Measurements from ENCODE around the gene MIXL1.

The MIXL1 gene

GRCh38 chr1:226209307-226210059 lies 14.0 kb upstream of the MIXL1 start:
- Histone ChIP-seq H3K14ac (ENCODE audit: low read length) (no peak overlapping the region), H3K4me2 (ENCODE audit: low read length) (no peak overlapping the region), H3K27ac (ENCODE audit: low read depth, low read length) (no peak overlapping the region), H3K9me3 (ENCODE audit: insufficient read depth, low read depth, low read length) (no peaks in the 10 kb centered on the region), H2BK120ac (ENCODE audit: insufficient read depth, low read length, poor library complexity) (no peak overlapping the region), H3K9ac (ENCODE audit: low read length) (no peak overlapping the region), H3K4ac (ENCODE audit: low read depth, low read length) (no peak overlapping the region), H3K23ac (ENCODE audit: low read length) (no peak overlapping the region), H3K4me3 (ENCODE audit: low read depth, low read length) (no peak overlapping the region), H3K4me1 (ENCODE audit: control insufficient read depth in 1 of 2, insufficient read depth in 2 of 2, low read length in 2 of 2) (peaks cover 3% of the 10 kb centered on the region in 2 experiments), H2BK5ac (ENCODE audit: low read depth, low read length, poor library complexity) (no peak overlapping the region), H2AK5ac (ENCODE audit: low read length) (no peak overlapping the region), H4K12ac (ENCODE audit: low read depth, low read length) (no peak overlapping the region), H4K8ac (ENCODE audit: low read depth, low read length) (no peak overlapping the region), H2BK12ac (ENCODE audit: low read length) (no peak overlapping the region), H4K91ac (ENCODE audit: low read depth, low read length) (no peak overlapping the region), H3K18ac (ENCODE audit: low read length) (no peak overlapping the region), H3K79me1 (ENCODE audit: low read length) (no peaks in the 10 kb centered on the region), H3K79me2 (ENCODE audit: control insufficient read depth, insufficient read depth, low read length, poor library complexity) (no peaks in the 10 kb centered on the region), H3K36me3 (ENCODE audit: control insufficient read depth in 1 of 2, insufficient read depth in 2 of 2, low read length in 2 of 2) (no peaks in the 10 kb centered on the region), H3K27me3 (ENCODE audit: insufficient read depth, low read length) (no peaks in the 10 kb centered on the region), H2AFZ (ENCODE audit: insufficient read depth, low read length, poor library complexity) (no peak overlapping the region)
- no peak for DNase-seq
- WGBS (ENCODE audit: extremely low coverage, insufficient coverage, insufficient read length): no CpG with 5 or more reads among the region's 17 CpGs

DNA sequence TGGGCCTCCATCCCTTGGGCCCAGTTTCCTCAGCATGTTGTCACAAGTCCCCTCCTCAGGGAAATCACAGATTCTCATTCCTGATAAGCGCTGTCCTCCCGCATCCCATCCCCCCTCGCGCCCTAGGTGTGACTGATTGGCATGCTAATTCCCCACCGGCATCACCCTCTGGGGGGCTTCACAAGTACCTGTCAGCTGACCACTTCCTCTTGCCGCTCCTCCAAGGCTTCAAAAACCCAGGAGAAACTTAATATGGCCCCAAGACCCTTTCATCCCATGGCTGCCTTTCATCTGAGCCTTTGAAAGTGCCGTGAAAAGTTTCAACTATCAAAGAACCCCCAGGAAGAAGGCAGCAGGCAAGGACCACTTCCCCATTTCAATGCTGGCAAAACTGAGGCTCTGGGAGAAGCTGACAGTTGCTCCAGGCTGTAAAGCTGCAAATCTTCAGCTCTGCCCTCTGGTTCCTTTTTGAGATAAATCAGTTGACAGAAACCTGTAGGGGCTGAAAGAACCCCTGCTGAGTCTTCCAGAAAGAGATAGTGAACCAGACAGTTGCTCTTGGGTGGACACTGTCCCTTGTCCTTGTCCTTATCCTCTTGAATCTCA lies 12.8 kb upstream of the MIXL1 start:
- H2AFZ ChIP-seq (ENCODE audit: insufficient read depth, low read length, poor library complexity): no peak overlapping the region
- H3K4me2 ChIP-seq (ENCODE audit: low read length): no peak overlapping the region
- H2BK12ac ChIP-seq (ENCODE audit: low read length): no peak overlapping the region
- H3K9me3 ChIP-seq (ENCODE audit: insufficient read depth, low read depth, low read length): no peaks in the 10 kb centered on the region
- no peak overlapping the region for H3K9ac ChIP-seq (ENCODE audit: low read length)
- no peak overlapping the region for H3K4ac ChIP-seq (ENCODE audit: low read depth, low read length)
- no peak overlapping the region for H4K8ac ChIP-seq (ENCODE audit: low read depth, low read length)
- WGBS (ENCODE audit: extremely low coverage, insufficient coverage, insufficient read length): no CpG with 5 or more reads among the region's 7 CpGs
- H3K23ac ChIP-seq (ENCODE audit: low read length): no peak overlapping the region
- no peaks in the 10 kb centered on the region for H3K27me3 ChIP-seq (ENCODE audit: insufficient read depth, low read length)
- H3K18ac ChIP-seq (ENCODE audit: low read length): no peak overlapping the region
- H3K4me3 ChIP-seq (ENCODE audit: low read depth, low read length): no peak overlapping the region
- H3K4me1 ChIP-seq (ENCODE audit: control insufficient read depth in 1 of 2, insufficient read depth in 2 of 2, low read length in 2 of 2): peaks cover 7 to 9% of the 10 kb centered on the region in 2 experiments
- no peak overlapping the region for H2AK5ac ChIP-seq (ENCODE audit: low read length)
- H3K27ac ChIP-seq (ENCODE audit: low read depth, low read length): no peak overlapping the region
- no peak overlapping the region for H4K12ac ChIP-seq (ENCODE audit: low read depth, low read length)
- H2BK5ac ChIP-seq (ENCODE audit: low read depth, low read length, poor library complexity): no peak overlapping the region
- H2BK120ac ChIP-seq (ENCODE audit: insufficient read depth, low read length, poor library complexity): no peak overlapping the region
- H3K79me2 ChIP-seq (ENCODE audit: control insufficient read depth, insufficient read depth, low read length, poor library complexity): no peaks in the 10 kb centered on the region
- no peak for DNase-seq
- H3K79me1 ChIP-seq (ENCODE audit: low read length): peaks cover 4% of the 10 kb centered on the region
- no peaks in the 10 kb centered on the region for H3K36me3 ChIP-seq (ENCODE audit: control insufficient read depth in 1 of 2, insufficient read depth in 2 of 2, low read length in 2 of 2)
- H3K14ac ChIP-seq (ENCODE audit: low read length): no peak overlapping the region
- no peak overlapping the region for H4K91ac ChIP-seq (ENCODE audit: low read depth, low read length)

GRCh38 chr1:226211181-226211821 lies 12.2 kb upstream of the MIXL1 start:
- no peak overlapping the region for H2AK5ac ChIP-seq (ENCODE audit: low read length)
- no peak overlapping the region for H3K4me3 ChIP-seq (ENCODE audit: low read depth, low read length)
- no peak overlapping the region for H3K4ac ChIP-seq (ENCODE audit: low read depth, low read length)

GRCh38 chr1:226212545-226212944 lies 10.9 kb upstream of the MIXL1 start:
- no peak overlapping the region for H2AFZ ChIP-seq (ENCODE audit: insufficient read depth, low read length, poor library complexity)
- no peak overlapping the region for H3K14ac ChIP-seq (ENCODE audit: low read length)
- H3K79me1 ChIP-seq (ENCODE audit: low read length): peaks cover 4% of the 10 kb centered on the region
- peaks cover 7 to 9% of the 10 kb centered on the region in 2 experiments for H3K4me1 ChIP-seq (ENCODE audit: control insufficient read depth in 1 of 2, insufficient read depth in 2 of 2, low read length in 2 of 2)
- H3K79me2 ChIP-seq (ENCODE audit: control insufficient read depth, insufficient read depth, low read length, poor library complexity): no peaks in the 10 kb centered on the region
- no peak overlapping the region for H2BK5ac ChIP-seq (ENCODE audit: low read depth, low read length, poor library complexity)
- H3K27ac ChIP-seq (ENCODE audit: low read depth, low read length): no peak overlapping the region
- H3K36me3 ChIP-seq (ENCODE audit: control insufficient read depth in 1 of 2, insufficient read depth in 2 of 2, low read length in 2 of 2): no peaks in the 10 kb centered on the region
- H3K4me3 ChIP-seq (ENCODE audit: low read depth, low read length): no peak overlapping the region
- H4K91ac ChIP-seq (ENCODE audit: low read depth, low read length): no peak overlapping the region
- no CpG with 5 or more reads among the region's 8 CpGs for WGBS (ENCODE audit: extremely low coverage, insufficient coverage, insufficient read length)
- H2BK12ac ChIP-seq (ENCODE audit: low read length): no peak overlapping the region
- no peak overlapping the region for H3K4me2 ChIP-seq (ENCODE audit: low read length)
- no peak overlapping the region for H3K4ac ChIP-seq (ENCODE audit: low read depth, low read length)
- no peak overlapping the region for H4K12ac ChIP-seq (ENCODE audit: low read depth, low read length)
- no peak for DNase-seq
- no peaks in the 10 kb centered on the region for H3K9me3 ChIP-seq (ENCODE audit: insufficient read depth, low read depth, low read length)
- H2BK120ac ChIP-seq (ENCODE audit: insufficient read depth, low read length, poor library complexity): no peak overlapping the region
- H4K8ac ChIP-seq (ENCODE audit: low read depth, low read length): no peak overlapping the region
- H3K18ac ChIP-seq (ENCODE audit: low read length): no peak overlapping the region
- no peak overlapping the region for H3K23ac ChIP-seq (ENCODE audit: low read length)
- no peaks in the 10 kb centered on the region for H3K27me3 ChIP-seq (ENCODE audit: insufficient read depth, low read length)
- no peak overlapping the region for H2AK5ac ChIP-seq (ENCODE audit: low read length)
- H3K9ac ChIP-seq (ENCODE audit: low read length): no peak overlapping the region

More at GRCh38 chr1:226211181-226211821, 12.2 kb upstream of the MIXL1 start:
- no peak overlapping the region for H4K12ac ChIP-seq (ENCODE audit: low read depth, low read length)
- WGBS (ENCODE audit: extremely low coverage, insufficient coverage, insufficient read length): no CpG with 5 or more reads among the region's 5 CpGs
- H2BK120ac ChIP-seq (ENCODE audit: insufficient read depth, low read length, poor library complexity): no peak overlapping the region
- no peak overlapping the region for H3K23ac ChIP-seq (ENCODE audit: low read length)
- no peaks in the 10 kb centered on the region for H3K79me2 ChIP-seq (ENCODE audit: control insufficient read depth, insufficient read depth, low read length, poor library complexity)
- no peak overlapping the region for H3K27ac ChIP-seq (ENCODE audit: low read depth, low read length)
- H2AFZ ChIP-seq (ENCODE audit: insufficient read depth, low read length, poor library complexity): no peak overlapping the region
- no peak overlapping the region for H3K9ac ChIP-seq (ENCODE audit: low read length)
- H3K4me2 ChIP-seq (ENCODE audit: low read length): no peak overlapping the region
- H3K27me3 ChIP-seq (ENCODE audit: insufficient read depth, low read length): no peaks in the 10 kb centered on the region
- H3K14ac ChIP-seq (ENCODE audit: low read length): no peak overlapping the region
- H3K9me3 ChIP-seq (ENCODE audit: insufficient read depth, low read depth, low read length): no peaks in the 10 kb centered on the region
- H4K8ac ChIP-seq (ENCODE audit: low read depth, low read length): no peak overlapping the region
- peaks cover 4% of the 10 kb centered on the region for H3K79me1 ChIP-seq (ENCODE audit: low read length)
- no peak overlapping the region for H4K91ac ChIP-seq (ENCODE audit: low read depth, low read length)
- H3K4me1 ChIP-seq (ENCODE audit: control insufficient read depth in 1 of 2, insufficient read depth in 2 of 2, low read length in 2 of 2): peaks cover 7 to 9% of the 10 kb centered on the region in 2 experiments
- H3K18ac ChIP-seq (ENCODE audit: low read length): no peak overlapping the region
- H3K36me3 ChIP-seq (ENCODE audit: control insufficient read depth in 1 of 2, insufficient read depth in 2 of 2, low read length in 2 of 2): no peaks in the 10 kb centered on the region
- DNase-seq: no peak
- no peak overlapping the region for H2BK12ac ChIP-seq (ENCODE audit: low read length)
- H2BK5ac ChIP-seq (ENCODE audit: low read depth, low read length, poor library complexity): no peak overlapping the region
